Measurements from ENCODE around the gene MAN2A1.

GRCh38 chr5:109812698-109813097 is 123.0 kb downstream of the MAN2A1 start:
- TF ChIP-seq EZH2 (IDR thresholded peaks at IDR 0.05; ENCODE audit: insufficient read depth, poor library complexity, severe bottlenecking) (no peak), EZH2phosphoT487 (IDR thresholded peaks at IDR 0.05; ENCODE audit: insufficient read depth, low read depth) (no peak)
